OCI-M1 (cell line): ENCODE data around the gene VAC14.
"Not testable (repeated sequence)": the region's sequence is repeated elsewhere in the genome, so short reads cannot be mapped to it uniquely, and the experiment has no call there.

ENCODE experiments used
- DNase-seq: peaks from one replicate; lab custom pipeline; 2025; lab: John Stamatoyannopoulos, UW

The VAC14 gene

GRCh38 chr16:70800781-70801480 is at the start of gene VAC14:
VAC14 (minus strand) TSS chr16:70801158; CDS start chr16:70800900, 258 bp downstream.
- peak; percentile 94 for DNase-seq

DNA sequence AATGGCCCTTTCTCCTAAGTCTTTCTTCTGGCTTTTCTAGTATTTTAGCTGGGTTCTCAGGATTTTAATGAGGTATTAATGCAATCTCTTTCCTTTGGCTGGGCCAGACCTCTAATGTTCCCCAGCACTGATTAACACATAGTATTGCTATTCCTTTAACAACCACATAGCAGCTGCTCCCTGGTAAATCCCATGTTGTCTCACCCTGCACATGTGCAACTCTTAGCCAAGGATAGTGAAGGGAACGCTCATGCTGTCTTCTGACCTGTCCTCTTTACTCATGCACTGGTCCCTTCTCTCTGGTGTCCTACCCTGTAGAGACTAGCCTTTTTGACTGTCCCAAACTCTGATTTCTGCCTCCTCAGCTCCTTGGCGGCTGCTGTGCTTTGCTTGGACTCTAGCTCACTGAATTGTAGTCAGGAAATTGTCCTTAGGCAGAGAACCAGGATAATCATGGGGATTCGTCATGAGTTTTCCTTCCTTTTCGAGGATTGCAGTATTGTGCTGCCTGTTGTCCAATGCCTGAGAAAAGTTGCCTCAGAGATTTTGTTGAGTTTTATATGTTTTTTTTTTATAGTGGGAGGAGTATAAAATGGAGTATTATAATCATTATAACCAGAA is 22.6 kb upstream of the VAC14 start:
- not testable (repeated sequence) for DNase-seq

- DNase-seq: not testable (repeated sequence)
Measured at GRCh38 chr16:70822734-70823133, 21.8 kb upstream of the VAC14 start.

GRCh38 chr16:70818088-70818487 is 17.1 kb upstream of the VAC14 start:
- not testable (repeated sequence) for DNase-seq

DNA sequence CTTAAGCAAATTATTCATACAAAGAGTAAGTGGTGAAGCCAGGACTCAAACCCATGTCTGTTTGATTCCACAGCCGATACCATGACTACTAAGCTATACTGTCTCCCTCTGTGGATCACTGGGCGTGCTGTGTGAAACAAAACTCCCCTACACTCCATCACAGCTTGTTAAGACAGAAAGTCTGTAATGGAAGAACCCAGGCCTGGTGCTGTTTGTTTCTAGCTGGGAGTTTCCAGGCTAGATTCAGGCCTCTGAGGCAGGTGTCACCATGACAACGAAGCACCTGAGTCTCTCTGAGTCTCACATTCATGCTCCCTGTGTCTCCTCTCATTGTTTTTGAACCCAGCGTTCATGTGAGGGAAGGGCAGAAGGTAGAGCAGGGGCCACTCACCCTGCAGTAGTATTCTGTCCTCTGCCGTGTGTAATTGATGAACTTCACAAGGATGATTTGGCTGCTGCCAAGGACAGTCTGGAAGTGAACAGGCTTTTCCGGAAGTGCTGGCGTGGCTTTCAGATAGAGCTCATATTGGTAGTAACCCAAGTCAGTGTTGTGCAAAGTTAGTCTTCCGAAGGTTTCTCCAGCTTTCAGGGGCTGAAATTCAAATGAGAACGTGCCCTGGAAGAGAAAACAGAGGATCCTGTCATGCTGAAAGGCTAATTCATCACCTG is 8.6 kb upstream of the VAC14 start:
- no peak for DNase-seq

- no peak for DNase-seq
Measured at GRCh38 chr16:70808371-70808770, 7.4 kb upstream of the VAC14 start.

DNA sequence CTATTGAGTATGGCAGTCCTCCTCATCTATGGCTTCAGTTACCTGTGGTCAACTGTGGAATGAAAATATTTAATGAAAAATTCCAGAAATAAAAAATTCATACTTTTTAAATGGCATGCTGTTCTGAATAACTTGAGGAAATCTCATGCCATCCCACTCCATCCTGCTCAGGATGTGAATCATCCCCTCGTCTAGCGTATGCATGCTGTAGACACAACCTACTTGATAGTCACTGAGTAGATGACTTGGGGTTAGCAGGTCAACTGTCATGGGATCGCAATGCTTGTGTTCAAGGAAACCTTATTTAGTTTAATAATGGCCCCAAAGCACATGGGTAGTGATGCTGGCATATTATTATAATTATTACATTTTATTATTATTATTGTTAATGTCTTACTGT is 4.8 kb upstream of the VAC14 start:
- no peak for DNase-seq

DNA sequence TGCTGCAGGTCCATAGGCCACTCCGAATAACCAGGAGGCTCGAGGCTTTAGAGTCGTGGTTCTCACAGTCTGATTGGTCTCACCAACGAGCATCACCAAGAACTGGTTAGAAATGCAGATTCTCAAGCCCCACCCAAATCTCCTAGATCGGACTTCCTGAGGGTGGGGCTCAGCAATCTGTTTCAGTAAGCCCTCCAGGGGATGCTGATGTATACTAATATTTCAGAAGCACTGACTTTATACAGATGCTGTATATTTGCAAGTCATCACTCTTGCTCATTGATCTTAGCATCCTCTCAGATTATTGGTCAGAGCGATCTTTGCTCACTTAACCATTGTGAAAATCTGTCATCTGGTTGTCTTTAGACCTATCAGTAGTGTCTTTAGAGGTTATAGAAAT is 4.4 kb upstream of the VAC14 start:
- no peak for DNase-seq

GRCh38 chr16:70804734-70805169 is 3.8 kb upstream of the VAC14 start:
- DNase-seq: no peak

GRCh38 chr16:70804153-70804733 is 3.3 kb upstream of the VAC14 start:
- DNase-seq: peak; percentile 37

- DNase-seq: no peak
Measured at GRCh38 chr16:70803319-70803718, 2.4 kb upstream of the VAC14 start.

DNA sequence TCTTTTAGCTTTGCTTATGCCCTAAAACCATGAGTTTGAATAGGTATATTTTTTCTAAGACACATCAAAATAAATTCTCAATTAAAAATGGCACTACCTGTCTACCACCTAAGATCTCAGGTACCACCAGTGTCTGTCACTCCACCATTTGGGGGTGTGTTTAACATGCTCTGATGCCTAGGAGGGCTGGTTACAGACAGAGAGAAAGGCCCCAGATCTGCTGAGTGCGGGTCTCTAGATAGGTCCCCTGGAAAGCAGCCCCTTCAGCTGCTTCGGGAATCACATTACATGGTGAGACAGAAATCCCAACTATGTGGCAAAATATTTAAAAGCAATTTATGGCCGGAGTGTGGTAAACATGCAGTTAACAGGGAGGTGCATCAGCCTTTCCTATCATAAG is 653 bp upstream of the VAC14 start:
- no peak for DNase-seq

DNA sequence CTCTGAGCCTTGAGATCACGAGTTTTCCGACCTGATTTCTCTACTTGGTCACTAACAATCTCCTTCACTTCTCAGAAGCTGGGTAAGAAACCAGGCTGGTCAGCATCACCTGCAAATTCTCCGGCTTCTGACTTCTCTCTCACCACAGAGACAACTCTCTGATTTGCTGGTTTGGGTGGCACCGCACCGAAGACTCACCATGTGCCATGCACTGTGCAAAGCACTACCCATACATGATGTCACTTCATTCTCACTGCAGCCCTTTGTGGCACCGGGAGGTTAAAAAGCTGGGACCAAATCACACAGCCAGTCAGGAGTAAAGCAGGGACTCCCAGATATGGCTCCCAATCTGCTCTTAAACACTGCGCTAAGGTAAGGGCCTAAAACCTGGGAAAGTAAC is 647 bp downstream of the VAC14 start:
- peak; percentile 39 for DNase-seq

- no peak for DNase-seq
Measured at GRCh38 chr16:70796301-70796700, 4.7 kb downstream of the VAC14 start.

DNA sequence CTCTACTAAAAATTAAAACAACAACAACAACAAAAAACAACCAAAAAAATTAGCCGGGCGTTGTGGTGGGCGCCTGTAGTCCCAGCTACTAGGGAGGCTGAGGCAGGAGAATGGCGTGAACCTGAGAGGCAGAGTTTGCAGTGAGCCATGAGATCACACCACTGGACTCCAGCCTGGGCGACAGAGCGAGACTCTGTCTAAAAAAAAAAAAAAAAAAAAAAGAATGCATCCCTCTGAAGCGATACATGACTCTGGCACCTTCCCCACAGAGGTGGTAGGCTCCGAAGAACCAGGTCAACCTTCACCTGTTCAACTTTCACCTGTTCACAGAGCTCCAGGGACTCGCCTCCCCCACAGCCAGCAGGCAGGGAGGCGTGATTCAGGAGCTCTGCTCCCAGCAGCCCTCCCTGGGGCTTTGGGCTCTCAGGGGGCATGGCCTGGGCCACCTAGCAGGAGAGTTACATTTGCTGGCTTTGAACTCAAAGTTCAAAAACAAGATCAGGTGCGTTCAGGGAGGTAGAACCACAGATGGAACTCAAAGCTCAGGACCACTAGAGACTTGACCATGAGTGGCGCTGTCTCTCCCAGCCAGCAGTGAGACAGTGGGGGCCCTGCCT is 5.6 kb downstream of the VAC14 start:
- no peak for DNase-seq

GRCh38 chr16:70793851-70794502 is 7.0 kb downstream of the VAC14 start:
- no peak for DNase-seq

GRCh38 chr16:70790815-70791214 is 10.1 kb downstream of the VAC14 start:
- DNase-seq: no peak

GRCh38 chr16:70789595-70790447 is 11.1 kb downstream of the VAC14 start:
- no peak for DNase-seq

GRCh38 chr16:70788668-70789594 is 12.0 kb downstream of the VAC14 start:
- no peak for DNase-seq
